HG03558 (cell line): ENCODE measurements around the gene MTRFR.
"Not testable (repeated sequence)": the region's sequence is repeated elsewhere in the genome, so short reads cannot be mapped to it uniquely, and the experiment has no call there.

Experiments used
- ATAC-seq: cut with Tn5 transposase; IDR thresholded peaks from one replicate; pipeline ENCODE4 v1.9.1; 2021; ENCODE audit warnings: moderate number of reproducible peaks; ENCODE audit not compliant: unreplicated experiment; ENCODE audit errors: extremely low read depth

MTRFR gene

GRCh38 chr12:123248129-123248528 lies 14.9 kb downstream of the MTRFR start:
- ATAC-seq: not testable (repeated sequence)

- ATAC-seq: not testable (repeated sequence)
These were observed 15.9 kb downstream of the MTRFR start for GRCh38 chr12:123248996-123249741.

GRCh38 chr12:123250471-123251383 lies 17.5 kb downstream of the MTRFR start:
- no peak for ATAC-seq

- ATAC-seq: no peak
These were observed 18.3 kb downstream of the MTRFR start for GRCh38 chr12:123251403-123252076.

- not testable (repeated sequence) for ATAC-seq
These were observed 19.1 kb downstream of the MTRFR start for GRCh38 chr12:123252365-123252764.

GRCh38 chr12:123253641-123254459 lies 20.6 kb downstream of the MTRFR start:
- ATAC-seq: no peak

GRCh38 chr12:123254853-123255446 lies 21.7 kb downstream of the MTRFR start:
- ATAC-seq: no peak

- no peak for ATAC-seq
These were observed 25.4 kb downstream of the MTRFR start for GRCh38 chr12:123258593-123258992.

GRCh38 chr12:123260081-123260480 lies 26.8 kb downstream of the MTRFR start:
- no peak for ATAC-seq

GRCh38 chr12:123261196-123261595 lies 28.0 kb downstream of the MTRFR start:
- no peak for ATAC-seq

- ATAC-seq: no peak
These were observed 30.1 kb downstream of the MTRFR start for GRCh38 chr12:123263196-123263817.

- ATAC-seq: no peak
These were observed 31.4 kb downstream of the MTRFR start for GRCh38 chr12:123264642-123265041.

GRCh38 chr12:123265851-123266678 lies 32.8 kb downstream of the MTRFR start:
- ATAC-seq: no peak

- no peak for ATAC-seq
These were observed 33.5 kb downstream of the MTRFR start for GRCh38 chr12:123266679-123267277.

- ATAC-seq: no peak
These were observed 34.2 kb downstream of the MTRFR start for GRCh38 chr12:123267335-123267920.

GRCh38 chr12:123267991-123268843 lies 35.0 kb downstream of the MTRFR start:
- ATAC-seq: no peak

- ATAC-seq: no peak
These were observed 35.6 kb downstream of the MTRFR start for GRCh38 chr12:123268850-123269249.
